ENCODE measurements around the gene USP46.

USP46 gene

GRCh38 chr4:52651996-52652672 is 7.0 kb downstream of the USP46 start:
- no peaks in the 10 kb centered on the region for H3K27me3 ChIP-seq (ENCODE audit: insufficient read depth, poor library complexity, severe bottlenecking)
- H3K9me3 ChIP-seq (ENCODE audit: severe bottlenecking): no peaks in the 10 kb centered on the region
- H3K27ac ChIP-seq (ENCODE audit: poor library complexity, severe bottlenecking): no peak overlapping the region
- TF ChIP-seq CTCF (IDR thresholded peaks at IDR 0.05; ENCODE audit: poor library complexity, severe bottlenecking): no peak
- no peaks in the 10 kb centered on the region for H3K36me3 ChIP-seq (ENCODE audit: low read depth)
- no peak overlapping the region for H3K4me3 ChIP-seq (ENCODE audit: severe bottlenecking)
- no peak for DNase-seq (ENCODE audit: low spot score)
- no peak for ATAC-seq (ENCODE audit: low read depth)
- peaks cover 4% of the 10 kb centered on the region for H3K4me1 ChIP-seq (ENCODE audit: insufficient read depth, poor library complexity, severe bottlenecking)

GRCh38 chr4:52648836-52649235 is 10.3 kb downstream of the USP46 start:
- no peak for ATAC-seq (ENCODE audit: low read depth)
- no peak for DNase-seq (ENCODE audit: low spot score)
- no peak for TF ChIP-seq CTCF (IDR thresholded peaks at IDR 0.05; ENCODE audit: poor library complexity, severe bottlenecking)
- Histone ChIP-seq H3K36me3 (ENCODE audit: low read depth) (no peaks in the 10 kb centered on the region), H3K9me3 (ENCODE audit: severe bottlenecking) (no peaks in the 10 kb centered on the region), H3K4me3 (ENCODE audit: severe bottlenecking) (no peak overlapping the region), H3K27me3 (ENCODE audit: insufficient read depth, poor library complexity, severe bottlenecking) (no peaks in the 10 kb centered on the region), H3K4me1 (ENCODE audit: insufficient read depth, poor library complexity, severe bottlenecking) (peaks cover 4% of the 10 kb centered on the region), H3K27ac (ENCODE audit: poor library complexity, severe bottlenecking) (no peak overlapping the region)

- Histone ChIP-seq H3K27me3 (ENCODE audit: insufficient read depth, poor library complexity, severe bottlenecking) (no peaks in the 10 kb centered on the region), H3K9me3 (ENCODE audit: severe bottlenecking) (no peaks in the 10 kb centered on the region), H3K27ac (ENCODE audit: poor library complexity, severe bottlenecking) (no peak overlapping the region), H3K4me1 (ENCODE audit: insufficient read depth, poor library complexity, severe bottlenecking) (peaks cover 7% of the 10 kb centered on the region), H3K36me3 (ENCODE audit: low read depth) (no peaks in the 10 kb centered on the region), H3K4me3 (ENCODE audit: severe bottlenecking) (no peak overlapping the region)
- no peak for ATAC-seq (ENCODE audit: low read depth)
- DNase-seq (ENCODE audit: low spot score): no peak
- no peak for TF ChIP-seq CTCF (IDR thresholded peaks at IDR 0.05; ENCODE audit: poor library complexity, severe bottlenecking)
These were observed 12.4 kb downstream of the USP46 start for GRCh38 chr4:52646741-52647140.

GRCh38 chr4:52646096-52646495 is 13.0 kb downstream of the USP46 start:
- DNase-seq (ENCODE audit: low spot score) (no peak), ATAC-seq (ENCODE audit: low read depth) (no peak)
- Histone ChIP-seq H3K4me1 (ENCODE audit: insufficient read depth, poor library complexity, severe bottlenecking) (peaks cover 14% of the 10 kb centered on the region), H3K36me3 (ENCODE audit: low read depth) (no peaks in the 10 kb centered on the region), H3K4me3 (ENCODE audit: severe bottlenecking) (no peak overlapping the region), H3K9me3 (ENCODE audit: severe bottlenecking) (no peaks in the 10 kb centered on the region), H3K27ac (ENCODE audit: poor library complexity, severe bottlenecking) (no peak overlapping the region), H3K27me3 (ENCODE audit: insufficient read depth, poor library complexity, severe bottlenecking) (no peaks in the 10 kb centered on the region)
- TF ChIP-seq CTCF (IDR thresholded peaks at IDR 0.05; ENCODE audit: poor library complexity, severe bottlenecking): no peak

GRCh38 chr4:52645300-52645699 is 13.8 kb downstream of the USP46 start:
- no peak for ATAC-seq (ENCODE audit: low read depth)
- H3K36me3 ChIP-seq (ENCODE audit: low read depth): no peaks in the 10 kb centered on the region
- peaks cover 18% of the 10 kb centered on the region for H3K4me1 ChIP-seq (ENCODE audit: insufficient read depth, poor library complexity, severe bottlenecking)
- no peak overlapping the region for H3K4me3 ChIP-seq (ENCODE audit: severe bottlenecking)
- no peak for DNase-seq (ENCODE audit: low spot score)
- no peaks in the 10 kb centered on the region for H3K9me3 ChIP-seq (ENCODE audit: severe bottlenecking)
- H3K27me3 ChIP-seq (ENCODE audit: insufficient read depth, poor library complexity, severe bottlenecking): no peaks in the 10 kb centered on the region
- no peak for TF ChIP-seq CTCF (IDR thresholded peaks at IDR 0.05; ENCODE audit: poor library complexity, severe bottlenecking)
- H3K27ac ChIP-seq (ENCODE audit: poor library complexity, severe bottlenecking): no peak overlapping the region

Measured in RWPE2 (cell line).